Suprapubic skin (tissue), 4 donors: ENCODE measurements around the gene ETS1.

Source experiments
- CTCF ChIP-seq, 2 donors: fragments of 200-600 bp in 1 of 2; fragments of 450-650 bp in 1 of 2; sonication (generic) in 1 of 2; IDR thresholded peaks; one replicate each; pipeline ENCODE4 v1.5.1; 2016 to 2019; ENCODE audit warnings: antibody characterized with exemption in 2 of 2, mild to moderate bottlenecking in 1 of 2, moderate library complexity in 1 of 2
- EP300 ChIP-seq: sonication (generic); formaldehyde crosslinking; IDR thresholded peaks from one replicate; pipeline ENCODE4 v1.6.1; 2017; ENCODE audit warnings: antibody characterized with exemption
- POLR2AphosphoS5 ChIP-seq, 3 donors: sonication (generic); formaldehyde crosslinking; IDR thresholded peaks; one replicate each; pipeline ENCODE4 v1.6.1; 2017; ENCODE audit warnings: antibody characterized with exemption in 3 of 3

GRCh38 chr11:128497776-128498095 is 89.6 kb downstream of the ETS1 start:
- no peak for TF ChIP-seq POLR2AphosphoS5 (IDR thresholded peaks at IDR 0.05)
- no peak for TF ChIP-seq CTCF (IDR thresholded peaks at IDR 0.05)
- no peak for TF ChIP-seq EP300
